Muscle of leg (tissue), 16 donors: Measurements from ENCODE around the gene CDY2A. TPM values are rescaled to one million over a fixed set of nuclear protein-coding genes. Genes with fewer than 3 reads are reported as not detected.
"Not testable (repeated sequence)": the region's sequence is repeated elsewhere in the genome, so short reads cannot be mapped to it uniquely, and the experiment has no call there.

Experiments
- DNase-seq: peaks from one replicate; pipeline ENCODE4 v3.0.0; 2013
- H3K27ac ChIP-seq: one replicate; pipeline ENCODE4 v1.5.1; 2013; ENCODE audit warnings: mild to moderate bottlenecking, low read length, control low read depth
- H3K27me3 ChIP-seq: one replicate; pipeline ENCODE4 v1.6.1; 2013; ENCODE audit warnings: low read length; ENCODE audit not compliant: control insufficient read depth, insufficient read depth
- H3K36me3 ChIP-seq: one replicate; pipeline ENCODE4 v1.6.1; 2013; ENCODE audit warnings: low read length; ENCODE audit not compliant: control insufficient read depth, insufficient read depth
- H3K4me1 ChIP-seq: one replicate; pipeline ENCODE4 v1.6.1; 2013; ENCODE audit warnings: low read length; ENCODE audit not compliant: control insufficient read depth, insufficient read depth
- H3K4me3 ChIP-seq: one replicate; pipeline ENCODE4 v1.5.1; 2013; ENCODE audit warnings: low read length, control low read depth
- H3K9me3 ChIP-seq: replicated peaks from 2 replicates; pipeline ENCODE4 v1.6.1; 2013; ENCODE audit warnings: low read depth, low read length; ENCODE audit not compliant: control insufficient read depth
- WGBS: methylation state at CpG from one replicate; pipeline ENCODE4 v1.1.5; 2013; ENCODE audit warnings: missing lambda C conversion rate; ENCODE audit not compliant: insufficient coverage; 5-methylcytosine and 5-hydroxymethylcytosine counted together
- long read RNA-seq, 11 donors: transcript quantifications; one replicate each; lab custom pipeline, GENCODE V29; 2026
- polyA plus RNA-seq, 8 donors: library from polyadenylated mRNA; unstranded; fragments of 120-200 nt; gene quantifications; one replicate each; pipeline versions ENCODE4 v1.2.1 to v1.2.3, GENCODE V29; 2013; ENCODE audit warnings: inconsistent platforms in 1 of 8, low replicate concordance in 1 of 8; ENCODE audit not compliant: insufficient read length in 8 of 8, insufficient read depth in 1 of 8
- total RNA-seq: library from RNA; stranded (reverse); fragments of 120-200 nt; gene quantifications from one replicate; pipeline ENCODE4 v1.2.4, GENCODE V29; 2013

CDY2A gene
- not detected for total RNA-seq
- polyA plus RNA-seq, result not detected
- long read RNA-seq, donor 1, result 0 reads
- long read RNA-seq, donor 2, result 0 reads
- long read RNA-seq, donor 3, result 0 reads
- long read RNA-seq, donor 4, result 0 reads
- long read RNA-seq, donor 5, result 0 reads
- long read RNA-seq, donor 6, result 0 reads
- long read RNA-seq, donor 7, result 0 reads
- long read RNA-seq, donor 8, result 0 reads
- long read RNA-seq, donor 9, result 0 reads
- long read RNA-seq, donor 10, result 0 reads
- long read RNA-seq, donor 11, result 0 reads

- no CpG with 5 or more reads among the region's 2 CpGs for WGBS
- H3K27me3 ChIP-seq, H3K36me3 ChIP-seq, DNase-seq, H3K27ac ChIP-seq, H3K4me3 ChIP-seq, H3K9me3 ChIP-seq, H3K4me1 ChIP-seq: not testable (repeated sequence)
These were observed at the start of gene CDY2A for GRCh38 chrY:18025487-18025886. TSS of gene CDY2A (plus strand) at chrY:18025787. CDS start at chrY:18026115, 328 bp downstream.

GRCh38 chrY:17997586-17997985, 28.0 kb upstream of the CDY2A start:
- not testable (repeated sequence) for H3K27me3 ChIP-seq, DNase-seq, H3K4me1 ChIP-seq, H3K4me3 ChIP-seq, H3K27ac ChIP-seq, H3K9me3 ChIP-seq, H3K36me3 ChIP-seq
- no CpG with 5 or more reads among the region's 3 CpGs for WGBS

- H3K27me3 ChIP-seq, H3K4me3 ChIP-seq, H3K4me1 ChIP-seq, H3K9me3 ChIP-seq, H3K36me3 ChIP-seq, DNase-seq, H3K27ac ChIP-seq: not testable (repeated sequence)
- WGBS, result no CpG with 5 or more reads among the region's 2 CpGs
These were observed 27.3 kb upstream of the CDY2A start for GRCh38 chrY:17998266-17998665.

GRCh38 chrY:18023897-18024296, 1.7 kb upstream of the CDY2A start:
- H3K36me3 ChIP-seq, H3K9me3 ChIP-seq, DNase-seq, H3K27me3 ChIP-seq, H3K4me1 ChIP-seq, H3K27ac ChIP-seq, H3K4me3 ChIP-seq: not testable (repeated sequence)
- no CpG with 5 or more reads among the region's 2 CpGs for WGBS

DNA sequence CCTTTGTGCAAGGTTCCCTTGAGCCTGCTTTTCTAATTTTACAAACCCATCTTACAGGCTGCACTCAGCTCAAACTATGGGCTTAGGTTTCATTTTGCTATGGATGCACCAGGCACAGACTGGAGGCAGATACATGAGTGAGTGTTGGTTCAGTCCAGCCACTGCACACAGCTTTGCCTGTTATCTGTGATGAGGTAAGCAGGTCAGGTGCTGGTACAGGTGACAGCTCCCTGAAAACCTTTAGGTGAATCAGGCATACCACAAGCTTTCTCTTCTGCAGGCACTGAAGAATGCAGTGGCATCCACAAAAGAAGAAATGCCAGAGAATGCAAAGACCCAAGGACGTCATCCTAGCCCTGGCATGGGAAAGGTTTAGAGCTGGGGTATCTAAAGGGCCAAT, 3.3 kb downstream of the CDY2A start:
- H3K4me3 ChIP-seq, H3K36me3 ChIP-seq, H3K27ac ChIP-seq, H3K27me3 ChIP-seq, H3K9me3 ChIP-seq, DNase-seq, H3K4me1 ChIP-seq: not testable (repeated sequence)
- WGBS, result no CpG with 5 or more reads among the region's 1 CpG

DNA sequence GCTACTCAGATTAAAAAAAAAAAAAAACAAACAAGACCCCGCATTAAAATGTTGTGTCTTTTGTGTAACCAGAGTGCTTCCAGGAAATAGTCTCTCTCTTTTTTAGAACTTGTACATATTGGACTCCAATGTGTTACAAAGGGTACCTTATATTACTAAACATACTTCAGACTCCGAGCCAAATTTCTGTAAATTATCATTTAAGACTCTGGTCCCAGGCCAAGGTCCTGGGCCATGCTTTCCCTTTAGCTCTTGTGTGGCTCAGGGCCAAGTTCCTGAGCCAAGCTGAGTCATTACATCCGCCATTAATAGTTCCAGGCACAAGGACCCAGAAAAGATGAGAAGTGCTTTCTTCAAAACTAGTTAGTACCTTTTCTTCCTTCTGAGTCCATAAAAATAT, 4.6 kb downstream of the CDY2A start:
- H3K36me3 ChIP-seq, H3K27ac ChIP-seq, DNase-seq, H3K4me3 ChIP-seq, H3K27me3 ChIP-seq, H3K4me1 ChIP-seq, H3K9me3 ChIP-seq: not testable (repeated sequence)
- WGBS, result no CpG with 5 or more reads among the region's 3 CpGs

GRCh38 chrY:18034100-18034814, 8.7 kb downstream of the CDY2A start:
- WGBS, result no CpG with 5 or more reads among the region's 3 CpGs
- not testable (repeated sequence) for H3K9me3 ChIP-seq, H3K27me3 ChIP-seq, H3K27ac ChIP-seq, H3K4me3 ChIP-seq, H3K36me3 ChIP-seq, H3K4me1 ChIP-seq, DNase-seq

DNA sequence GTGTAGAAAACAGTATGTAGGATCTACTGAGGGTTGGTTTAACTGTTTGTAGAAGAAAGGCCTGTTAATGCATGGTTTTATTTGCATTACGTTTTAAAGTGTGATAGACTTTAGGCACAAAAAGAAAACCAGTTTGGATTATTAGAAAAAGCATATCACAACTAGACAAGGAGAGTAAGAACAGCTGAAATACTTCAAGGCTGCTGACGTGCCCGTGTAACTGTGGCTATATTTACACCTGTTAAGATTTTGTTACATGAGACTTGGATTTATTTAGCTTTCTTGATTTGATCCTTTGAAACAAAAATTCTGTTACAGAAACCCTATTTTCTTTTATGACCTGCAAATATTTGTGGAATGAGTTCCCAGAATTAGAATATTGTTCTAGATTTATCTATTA, 9.3 kb downstream of the CDY2A start:
- not testable (repeated sequence) for H3K36me3 ChIP-seq, H3K27me3 ChIP-seq, H3K4me3 ChIP-seq, H3K9me3 ChIP-seq, DNase-seq, H3K27ac ChIP-seq, H3K4me1 ChIP-seq
- whole genome bisulfite sequencing, result no CpG with 5 or more reads among the region's 3 CpGs

DNA sequence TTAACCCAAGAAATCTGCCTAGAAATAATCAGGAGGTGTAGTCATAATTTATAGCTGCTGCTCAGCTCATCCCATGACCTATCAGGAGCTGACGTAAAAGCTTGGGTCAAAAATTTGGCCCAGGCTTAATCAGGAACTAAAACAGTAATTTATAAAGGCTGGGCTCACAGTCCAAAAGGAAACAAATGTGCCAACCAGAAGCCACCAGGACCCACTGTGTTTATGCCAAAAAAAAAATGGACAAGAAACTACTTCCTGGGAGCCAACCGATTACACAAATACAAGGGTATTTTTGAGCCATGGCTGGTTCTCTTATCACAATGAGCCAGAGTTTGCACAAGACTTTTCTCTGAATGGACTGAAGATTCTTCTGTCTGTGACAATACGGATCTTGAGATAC, 19.4 kb downstream of the CDY2A start:
- not testable (repeated sequence) for H3K4me3 ChIP-seq, H3K36me3 ChIP-seq, H3K27me3 ChIP-seq, H3K27ac ChIP-seq, H3K9me3 ChIP-seq, DNase-seq, H3K4me1 ChIP-seq
- WGBS, result no CpG with 5 or more reads among the region's 3 CpGs

DNA sequence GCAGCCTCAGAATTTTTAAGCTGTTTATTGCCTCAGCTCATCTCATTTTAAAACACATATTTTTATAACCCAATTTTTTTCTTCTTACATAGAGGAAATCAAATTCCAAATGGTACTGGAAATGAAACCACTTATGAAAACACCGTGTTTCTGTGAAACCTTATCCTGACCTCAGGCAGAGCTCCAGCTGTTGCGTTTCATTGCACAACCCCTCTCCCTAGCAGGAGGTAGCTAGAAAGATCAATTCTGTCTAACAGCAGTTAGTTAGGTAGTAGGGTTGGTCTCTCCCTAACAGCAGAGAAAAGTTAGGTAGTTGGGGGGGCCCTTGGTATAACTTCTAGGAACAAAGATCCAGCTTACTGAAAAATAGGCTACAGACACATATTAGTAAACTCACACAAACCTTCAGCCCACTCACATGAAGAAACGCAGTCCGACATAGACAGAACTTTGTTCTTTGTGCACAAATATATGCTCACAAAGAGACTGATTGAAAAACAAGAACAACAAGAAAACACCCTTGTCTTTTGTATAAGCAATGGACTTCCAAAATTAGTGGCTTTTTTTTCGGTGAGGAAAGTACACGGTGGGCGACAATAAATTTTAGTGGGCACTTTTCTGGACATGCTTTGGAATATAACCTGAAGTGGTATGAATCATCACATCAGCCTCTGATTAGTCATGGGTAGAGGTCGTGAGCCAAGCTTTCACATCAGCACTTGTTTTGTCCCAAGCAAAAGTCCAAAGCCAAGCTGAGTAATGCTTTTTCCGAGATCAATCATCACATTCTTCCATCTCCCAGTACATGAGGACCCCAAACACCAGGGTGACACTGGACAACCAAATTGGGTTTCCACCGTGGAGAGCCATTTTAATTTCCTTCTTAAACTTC, 22.8 kb downstream of the CDY2A start:
- H3K36me3 ChIP-seq, H3K4me1 ChIP-seq, DNase-seq, H3K4me3 ChIP-seq, H3K27me3 ChIP-seq, H3K9me3 ChIP-seq, H3K27ac ChIP-seq: not testable (repeated sequence)
- WGBS, result no CpG with 5 or more reads among the region's 10 CpGs
